ENCODE results near the gene TUSC2.

Gene TUSC2

DNA sequence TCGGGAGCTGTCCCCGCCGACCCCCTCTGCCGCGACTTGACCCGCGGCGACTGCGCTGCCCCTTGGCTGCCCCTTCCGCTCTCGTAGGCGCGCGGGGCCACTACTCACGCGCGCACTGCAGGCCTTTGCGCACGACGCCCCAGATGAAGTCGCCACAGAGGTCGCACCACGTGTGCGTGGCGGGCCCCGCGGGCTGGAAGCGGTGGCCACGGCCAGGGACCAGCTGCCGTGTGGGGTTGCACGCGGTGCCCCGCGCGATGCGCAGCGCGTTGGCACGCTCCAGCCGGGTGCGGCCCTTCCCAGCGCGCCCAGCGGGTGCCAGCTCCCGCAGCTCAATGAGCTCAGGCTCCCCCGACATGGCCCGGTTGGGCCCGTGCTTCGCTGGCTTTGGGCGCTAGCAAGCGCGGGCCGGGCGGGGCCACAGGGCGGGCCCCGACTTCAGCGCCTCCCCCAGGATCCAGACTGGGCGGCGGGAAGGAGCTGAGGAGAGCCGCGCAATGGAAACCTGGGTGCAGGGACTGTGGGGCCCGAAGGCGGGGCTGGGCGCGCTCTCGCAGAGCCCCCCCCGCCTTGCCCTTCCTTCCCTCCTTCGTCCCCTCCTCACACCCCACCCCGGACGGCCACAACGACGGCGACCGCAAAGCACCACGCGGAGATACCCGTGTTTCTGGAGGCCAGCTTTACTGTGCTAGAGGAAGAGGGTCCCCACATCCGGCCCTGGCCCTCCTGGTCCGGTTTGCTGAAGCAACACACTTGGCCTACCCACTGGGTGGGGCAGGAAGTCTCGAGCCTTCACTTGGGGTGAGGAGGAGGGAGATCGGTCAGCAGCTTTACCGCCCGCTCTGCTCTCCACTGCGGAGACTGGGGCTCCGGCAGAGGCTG lies 12.7 kb upstream of the TUSC2 start, which contains the start of gene RASSF1:
TSS of gene RASSF1 (minus strand) at position 389 of the 882 bp plus-strand sequence. CDS start at position 358, 31 bp downstream.
- H3K36me3 Mint-ChIP-seq (ENCODE audit: low read depth) = no peaks in the 10 kb centered on the region
- no peak for DNase-seq
- H3K4me3 Mint-ChIP-seq = peak within 1 kb of the TSS; percentile 61
- H3K9me3 Mint-ChIP-seq = peaks cover 4% of the 10 kb centered on the region
- H3K27me3 Mint-ChIP-seq (ENCODE audit: low read depth, poor library complexity) = peaks cover 80% of the 10 kb centered on the region
- no peak within 1 kb of the TSS for H3K27ac Mint-ChIP-seq
- TF ChIP-seq, protein P1, sequence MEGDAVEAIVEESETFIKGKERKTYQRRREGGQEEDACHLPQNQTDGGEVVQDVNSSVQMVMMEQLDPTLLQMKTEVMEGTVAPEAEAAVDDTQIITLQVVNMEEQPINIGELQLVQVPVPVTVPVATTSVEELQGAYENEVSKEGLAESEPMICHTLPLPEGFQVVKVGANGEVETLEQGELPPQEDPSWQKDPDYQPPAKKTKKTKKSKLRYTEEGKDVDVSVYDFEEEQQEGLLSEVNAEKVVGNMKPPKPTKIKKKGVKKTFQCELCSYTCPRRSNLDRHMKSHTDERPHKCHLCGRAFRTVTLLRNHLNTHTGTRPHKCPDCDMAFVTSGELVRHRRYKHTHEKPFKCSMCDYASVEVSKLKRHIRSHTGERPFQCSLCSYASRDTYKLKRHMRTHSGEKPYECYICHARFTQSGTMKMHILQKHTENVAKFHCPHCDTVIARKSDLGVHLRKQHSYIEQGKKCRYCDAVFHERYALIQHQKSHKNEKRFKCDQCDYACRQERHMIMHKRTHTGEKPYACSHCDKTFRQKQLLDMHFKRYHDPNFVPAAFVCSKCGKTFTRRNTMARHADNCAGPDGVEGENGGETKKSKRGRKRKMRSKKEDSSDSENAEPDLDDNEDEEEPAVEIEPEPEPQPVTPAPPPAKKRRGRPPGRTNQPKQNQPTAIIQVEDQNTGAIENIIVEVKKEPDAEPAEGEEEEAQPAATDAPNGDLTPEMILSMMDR (IDR thresholded peaks at IDR 0.05) = no peak
- H3K4me1 Mint-ChIP-seq = peaks cover 36% of the 10 kb centered on the region

DNA sequence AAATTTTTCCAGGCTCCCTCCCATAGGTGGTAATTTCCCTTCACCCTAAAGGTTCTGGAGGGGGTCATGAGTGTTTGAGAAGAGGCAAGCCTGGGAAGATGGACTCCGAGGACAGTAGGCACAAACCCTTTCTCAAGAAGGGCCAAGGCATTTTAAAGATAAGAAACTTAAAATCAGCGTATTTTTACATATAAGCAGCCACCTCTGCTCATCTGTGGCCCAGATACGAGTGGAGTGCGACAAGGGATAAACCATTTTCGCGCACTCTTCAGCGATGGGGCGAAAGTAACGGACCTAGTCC lies 12.1 kb upstream of the TUSC2 start:
- Mint-ChIP-seq H3K4me3 (peak overlapping the region; percentile 25), H3K27ac (no peak overlapping the region), H3K4me1 (peaks cover 41% of the 10 kb centered on the region), H3K27me3 (ENCODE audit: low read depth, poor library complexity) (peaks cover 74% of the 10 kb centered on the region), H3K9me3 (peaks cover 4% of the 10 kb centered on the region), H3K36me3 (ENCODE audit: low read depth) (no peaks in the 10 kb centered on the region)
- TF ChIP-seq, protein P1 (IDR thresholded peaks at IDR 0.05) = no peak
- no peak for DNase-seq

DNA sequence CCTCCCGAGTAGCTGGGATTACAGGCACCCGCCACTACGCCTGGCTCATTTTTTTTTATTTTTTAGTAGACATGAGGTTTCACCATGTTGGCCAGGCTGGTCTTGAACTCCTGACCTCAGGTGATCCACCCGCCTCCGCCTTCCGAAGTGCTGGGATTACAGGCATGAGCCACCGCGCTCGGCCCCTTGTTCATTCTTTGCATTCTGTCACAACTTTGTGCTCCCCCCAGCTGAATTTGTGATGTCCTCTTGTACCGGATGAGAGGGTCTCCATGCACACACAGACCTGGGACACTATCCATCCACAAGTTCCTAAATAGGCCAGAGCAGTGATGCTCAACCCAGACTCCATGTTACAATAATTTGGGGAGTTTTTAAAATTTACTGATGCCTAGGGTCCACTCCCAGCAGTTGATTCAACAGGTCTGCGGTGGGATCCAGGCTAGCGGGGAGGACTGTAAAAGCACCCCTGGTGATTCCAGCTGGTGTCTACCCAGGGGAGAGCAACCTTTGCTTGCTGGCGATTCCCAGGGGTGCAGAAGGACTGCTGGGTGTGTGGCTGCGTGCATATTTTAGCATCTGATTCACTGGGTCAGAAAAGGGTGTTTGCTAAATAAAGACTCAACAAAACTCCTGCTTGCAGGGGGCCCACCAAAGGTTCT lies 11.6 kb upstream of the TUSC2 start:
- Mint-ChIP-seq H3K36me3 (ENCODE audit: low read depth) (no peaks in the 10 kb centered on the region), H3K27me3 (ENCODE audit: low read depth, poor library complexity) (peaks cover 69% of the 10 kb centered on the region)

DNA sequence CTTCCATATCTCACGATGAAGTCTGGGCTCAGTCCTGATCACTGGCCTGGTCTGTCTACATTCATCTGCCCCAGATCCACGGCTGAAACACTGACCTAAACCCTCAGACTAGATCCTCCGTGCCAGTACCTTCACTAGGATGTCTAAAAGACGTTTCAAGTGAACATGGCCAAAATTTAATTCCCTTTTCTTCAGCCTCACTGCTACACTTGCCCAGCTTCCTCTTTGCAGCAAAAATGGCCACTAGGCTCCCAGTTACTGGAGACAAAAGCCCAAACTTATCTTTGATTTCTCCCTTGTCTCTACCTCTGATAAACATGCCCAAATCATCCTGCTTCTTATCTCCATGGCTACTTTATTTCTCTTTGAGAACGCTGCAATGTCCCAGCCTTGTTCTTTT lies 10.9 kb upstream of the TUSC2 start:
- H3K9me3 Mint-ChIP-seq = peaks cover 2% of the 10 kb centered on the region
- H3K27me3 Mint-ChIP-seq (ENCODE audit: low read depth, poor library complexity) = peaks cover 63% of the 10 kb centered on the region
- no peaks in the 10 kb centered on the region for H3K36me3 Mint-ChIP-seq (ENCODE audit: low read depth)
- no peak overlapping the region for H3K27ac Mint-ChIP-seq
- peak overlapping the region; percentile 94 for H3K4me3 Mint-ChIP-seq
- DNase-seq = no peak
- TF ChIP-seq, protein P1 (IDR thresholded peaks at IDR 0.05) = no peak
- H3K4me1 Mint-ChIP-seq = peaks cover 50% of the 10 kb centered on the region

More for the DNA sequence above, 11.6 kb upstream of the TUSC2 start:
- Mint-ChIP-seq H3K4me3 (peak overlapping the region; percentile 61), H3K27ac (no peak overlapping the region), H3K9me3 (peaks cover 4% of the 10 kb centered on the region), H3K4me1 (peaks cover 43% of the 10 kb centered on the region)
- TF ChIP-seq, protein P1 (IDR thresholded peaks at IDR 0.05) = no peak
- no peak for DNase-seq

DNA sequence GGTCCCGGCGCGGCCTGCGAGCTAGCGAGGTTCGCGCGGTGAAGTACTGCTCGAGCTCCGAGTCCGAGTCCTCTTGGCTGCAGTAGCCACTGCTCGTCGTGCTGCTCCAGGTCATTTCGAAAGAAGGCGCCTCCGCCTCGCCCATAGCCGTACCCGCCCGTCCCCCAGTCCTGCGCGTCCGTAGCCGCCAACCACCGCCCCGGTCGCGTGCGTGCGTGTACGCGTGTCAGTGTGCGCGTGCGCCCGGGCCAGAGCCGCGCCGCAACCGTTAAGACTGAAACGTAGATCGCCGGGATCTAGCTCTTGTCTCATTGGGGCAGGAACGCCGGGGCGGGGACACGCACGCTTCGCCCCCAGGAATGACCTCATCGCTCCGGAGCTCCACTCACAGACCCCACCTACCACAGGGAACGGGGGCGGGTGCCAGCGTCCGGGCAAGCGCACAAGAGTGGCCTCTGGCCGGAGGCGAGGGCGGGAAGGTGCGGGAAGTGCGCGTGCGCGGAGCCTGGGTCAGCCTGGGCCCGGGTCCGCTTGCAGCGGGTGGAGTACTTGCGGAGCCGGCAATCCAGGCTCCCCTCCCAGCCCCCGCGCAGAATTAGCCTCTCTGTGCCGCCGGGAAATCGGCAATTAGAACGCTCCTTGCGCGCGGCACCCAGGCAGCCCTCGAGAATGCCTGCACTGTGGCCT lies 9.3 kb upstream of the TUSC2 start:
- DNase-seq = peak; percentile 99
- TF ChIP-seq, protein P1 (IDR thresholded peaks at IDR 0.05) = no peak
- Mint-ChIP-seq H3K9me3 (no peaks in the 10 kb centered on the region), H3K4me1 (peaks cover 55% of the 10 kb centered on the region), H3K4me3 (peak overlapping the region; percentile 94), H3K27me3 (ENCODE audit: low read depth, poor library complexity) (peaks cover 46% of the 10 kb centered on the region), H3K36me3 (ENCODE audit: low read depth) (no peaks in the 10 kb centered on the region), H3K27ac (peak overlapping the region; percentile 99)
